GM19193 (cell line): Measurements from ENCODE around the gene MEF2A.

Source experiments
- POLR2A ChIP-seq: IDR thresholded peaks from 4 replicates; pipeline ENCODE4 v1.6.1; 2011; ENCODE audit not compliant: insufficient read depth, insufficient read length; ENCODE audit errors: extremely low read depth

Gene MEF2A

GRCh38 chr15:99556011-99556410, 9.8 kb upstream of the MEF2A start:
- TF ChIP-seq POLR2A = no peak

- no peak for TF ChIP-seq POLR2A
Observed at GRCh38 chr15:99556578-99556977, 9.2 kb upstream of the MEF2A start.

GRCh38 chr15:99558084-99558483, 7.7 kb upstream of the MEF2A start:
- TF ChIP-seq POLR2A = no peak

GRCh38 chr15:99558571-99558970, 7.2 kb upstream of the MEF2A start:
- TF ChIP-seq POLR2A = no peak

GRCh38 chr15:99561476-99562230, 4.1 kb upstream of the MEF2A start:
- no peak for TF ChIP-seq POLR2A

GRCh38 chr15:99562238-99562637, 3.5 kb upstream of the MEF2A start:
- no peak for TF ChIP-seq POLR2A

- TF ChIP-seq POLR2A = peak; percentile 10
Observed at GRCh38 chr15:99564221-99565048, 1.3 kb upstream of the MEF2A start.

- TF ChIP-seq POLR2A = peak; percentile 36
Observed at GRCh38 chr15:99565049-99565298, 810 bp upstream of the MEF2A start.

- TF ChIP-seq POLR2A = no peak
Observed at GRCh38 chr15:99566157-99566897, 543 bp downstream of the MEF2A start.

GRCh38 chr15:99568625-99569352, 3.0 kb downstream of the MEF2A start:
- no peak for TF ChIP-seq POLR2A

GRCh38 chr15:99571299-99571698, 5.5 kb downstream of the MEF2A start:
- TF ChIP-seq POLR2A = no peak

GRCh38 chr15:99574048-99574447, 8.3 kb downstream of the MEF2A start:
- no peak for TF ChIP-seq POLR2A

GRCh38 chr15:99574502-99574901, 8.7 kb downstream of the MEF2A start:
- TF ChIP-seq POLR2A = no peak

- no peak for TF ChIP-seq POLR2A
Observed at GRCh38 chr15:99578809-99579208, 13.0 kb downstream of the MEF2A start.

GRCh38 chr15:99580076-99580475, 14.3 kb downstream of the MEF2A start:
- no peak for TF ChIP-seq POLR2A
